H1 (cell line): ENCODE measurements around the gene LYVE1. TPM values are rescaled to one million over a fixed set of nuclear protein-coding genes. Genes with fewer than 3 reads are reported as not detected.

Experiments used
- CTCF ChIA-PET: fragments of 300-600 bp; sonication (Branson Sonifier 250); formaldehyde crosslinking; loops from one replicate; lab custom pipeline; 2021; ENCODE audit not compliant: partially characterized antibody; lab: Charles Lee
- POLR2A ChIA-PET: fragments of 300-600 bp; sonication (Branson Sonifier 250); formaldehyde crosslinking; loops from one replicate; lab custom pipeline; 2021; ENCODE audit warnings: inconsistent platforms; ENCODE audit not compliant: partially characterized antibody; lab: Charles Lee
- DNase-seq, 2 experiments: peaks; one replicate each; pipeline versions ENCODE4 v3.0.0 to v3.0.0-alpha.2; 2010 to 2022; ENCODE audit warnings: low spot score in 2 of 2, low read depth in 1 of 2, mixed read lengths in 1 of 2
- FAIRE-seq: peaks from 2 replicates; lab custom pipeline; 2011; peaks lifted over from hg19 to GRCh38; lab: Jason Lieb, UNC
- H2AFZ ChIP-seq: 2 replicates; pipeline ENCODE4 v1.8.1; 2012; ENCODE audit warnings: low read length, inconsistent platforms
- H2AK5ac ChIP-seq: 2 replicates; pipeline ENCODE4 v1.6.1; 2013; ENCODE audit warnings: low read depth, low read length
- H2BK120ac ChIP-seq: replicated peaks from 2 replicates; pipeline ENCODE3; 2013; ENCODE audit warnings: low read depth, low read length, inconsistent platforms
- H2BK12ac ChIP-seq: 2 replicates; pipeline ENCODE4 v1.6.1; 2013; ENCODE audit warnings: low read depth, low read length
- H2BK15ac ChIP-seq: 2 replicates; pipeline ENCODE4 v1.6.1; 2013; ENCODE audit warnings: low read length
- H2BK20ac ChIP-seq: 2 replicates; pipeline ENCODE4 v1.6.1; 2013; ENCODE audit warnings: low read length
- H2BK5ac ChIP-seq: 2 replicates; pipeline ENCODE4 v1.6.1; 2013; ENCODE audit warnings: low read depth, low read length
- H3K14ac ChIP-seq: 2 replicates; pipeline ENCODE4 v1.6.1; 2013; ENCODE audit warnings: inconsistent platforms; ENCODE audit not compliant: insufficient read length
- H3K18ac ChIP-seq: 2 replicates; pipeline ENCODE4 v1.6.1; 2013; ENCODE audit warnings: low read length; ENCODE audit errors: extremely low read depth
- H3K23ac ChIP-seq: 2 replicates; pipeline ENCODE4 v1.6.1; 2013; ENCODE audit warnings: inconsistent platforms; ENCODE audit not compliant: insufficient read length
- H3K23me2 ChIP-seq: 2 replicates; pipeline ENCODE4 v1.6.1; 2013; ENCODE audit warnings: low read depth, low read length
- H3K27ac ChIP-seq: 2 replicates; pipeline ENCODE4 v1.6.1; 2011; ENCODE audit warnings: low read depth, low read length, inconsistent platforms
- H3K27me3 ChIP-seq, 4 experiments: replicated peaks in 1 of 4; 1 replicate in 1 of 4; 2 replicates in 3 of 4; pipeline versions ENCODE4 v1.6.1 to v1.8.1; 2011 to 2013; ENCODE audit warnings: low read length in 3 of 4, mild to moderate bottlenecking in 3 of 4, inconsistent platforms in 2 of 4, mixed read lengths in 2 of 4, moderate library complexity in 1 of 4; ENCODE audit not compliant: control insufficient read depth in 3 of 4, insufficient read depth in 3 of 4; ENCODE audit errors: extremely low read depth in 1 of 4
- H3K36me3 ChIP-seq, 4 experiments: 2 replicates each; pipeline versions ENCODE4 v1.6.1 to v1.8.1; 2011 to 2013; ENCODE audit warnings: mild to moderate bottlenecking in 4 of 4, low read length in 3 of 4, moderate library complexity in 2 of 4, control low read depth in 1 of 4, inconsistent platforms in 1 of 4; ENCODE audit not compliant: insufficient read depth in 4 of 4, control insufficient read depth in 2 of 4
- H3K4ac ChIP-seq: replicated peaks from 2 replicates; pipeline ENCODE3; 2013; ENCODE audit warnings: low read length, low read depth, mixed read lengths, inconsistent platforms; ENCODE audit not compliant: insufficient read length
- H3K4me1 ChIP-seq, 4 experiments: replicated peaks in 1 of 4; 1 replicate in 1 of 4; 2 replicates in 3 of 4; pipeline versions ENCODE4 v1.6.1 to v1.8.1; 2011 to 2013; ENCODE audit warnings: low read length in 3 of 4, inconsistent platforms in 2 of 4, mixed read lengths in 1 of 4; ENCODE audit not compliant: insufficient read depth in 4 of 4, control insufficient read depth in 3 of 4
- H3K4me2 ChIP-seq, 2 experiments: 2 replicates each; pipeline versions ENCODE4 v1.6.1 to v1.8.1; 2011 to 2013; ENCODE audit warnings: low read depth in 2 of 2, low read length in 2 of 2, control low read depth in 1 of 2, inconsistent platforms in 1 of 2, mild to moderate bottlenecking in 1 of 2; ENCODE audit not compliant: insufficient read depth in 1 of 2
- H3K4me3 ChIP-seq, 4 experiments: fragments of 200-600, 300-600 bp in 1 of 4; sonication (generic), shearing (Covaris generic), sonication (Bioruptor Twin) in 1 of 4; 2 replicates each; pipeline versions ENCODE4 v1.5.1 to v1.8.1; 2011 to 2016; ENCODE audit warnings: low read length in 4 of 4, low read depth in 3 of 4, control low read depth in 2 of 4, inconsistent platforms in 2 of 4, mild to moderate bottlenecking in 2 of 4, mixed read lengths in 1 of 4, moderate library complexity in 1 of 4; ENCODE audit not compliant: insufficient read depth in 2 of 4; ENCODE audit errors: extremely low read depth in 1 of 4
- H3K56ac ChIP-seq: replicated peaks from 2 replicates; pipeline ENCODE3; 2013; ENCODE audit warnings: low read depth, mild to moderate bottlenecking, mixed read lengths, low read length, inconsistent platforms; ENCODE audit not compliant: insufficient read length
- H3K79me1 ChIP-seq: 2 replicates; pipeline ENCODE4 v1.6.1; 2013; ENCODE audit warnings: low read depth, low read length, control low read depth
- H3K79me2 ChIP-seq, 2 experiments: 2 replicates each; pipeline versions ENCODE4 v1.6.1 to v1.8.1; 2012 to 2013; ENCODE audit warnings: low read length in 2 of 2, mild to moderate bottlenecking in 2 of 2, inconsistent platforms in 1 of 2; ENCODE audit not compliant: insufficient read depth in 2 of 2, control insufficient read depth in 1 of 2
- H3K9ac ChIP-seq, 4 experiments: replicated peaks in 1 of 4; 1 replicate in 1 of 4; 2 replicates in 3 of 4; pipeline versions ENCODE4 v1.6.1 to v1.8.1; 2011 to 2013; ENCODE audit warnings: low read depth in 3 of 4, low read length in 3 of 4, control low read depth in 2 of 4, mild to moderate bottlenecking in 2 of 4, moderate library complexity in 2 of 4, inconsistent platforms in 1 of 4; ENCODE audit errors: extremely low read depth in 1 of 4
- H3K9me3 ChIP-seq, 2 experiments: 2 replicates each; pipeline versions ENCODE4 v1.6.1 to v1.8.1; 2012 to 2013; ENCODE audit warnings: mild to moderate bottlenecking in 2 of 2, moderate library complexity in 2 of 2, control low read depth in 1 of 2, inconsistent platforms in 1 of 2, low read depth in 1 of 2, low read length in 1 of 2, mixed read lengths in 1 of 2; ENCODE audit not compliant: insufficient read depth in 2 of 2
- H4K20me1 ChIP-seq, 2 experiments: replicated peaks in 1 of 2; 2 replicates each; pipeline versions ENCODE3 to v1.8.1; 2011 to 2013; ENCODE audit warnings: inconsistent platforms in 2 of 2, low read length in 2 of 2, mild to moderate bottlenecking in 1 of 2; ENCODE audit not compliant: insufficient read depth in 2 of 2, control insufficient read depth in 1 of 2
- H4K5ac ChIP-seq: 2 replicates; pipeline ENCODE4 v1.6.1; 2013; ENCODE audit warnings: low read length, low read depth, mixed read lengths, inconsistent platforms; ENCODE audit not compliant: insufficient read length
- H4K8ac ChIP-seq: 2 replicates; pipeline ENCODE4 v1.8.0; 2013; ENCODE audit warnings: mild to moderate bottlenecking, moderate library complexity, low read length, inconsistent platforms; ENCODE audit not compliant: insufficient read depth; ENCODE audit errors: extremely low read depth
- H4K91ac ChIP-seq: replicated peaks from 2 replicates; pipeline ENCODE3; 2013; ENCODE audit warnings: low read length, mixed read lengths, inconsistent platforms; ENCODE audit not compliant: insufficient read length
- TBP ChIP-seq: IDR thresholded peaks from 2 replicates; pipeline ENCODE4 v1.6.1; 2011; ENCODE audit warnings: low read depth, low read length, improper control_type of control experiment
- WGBS, 2 experiments: shearing (Covaris generic) in 1 of 2; methylation state at CpG; one replicate each; pipeline versions ENCODE4 v1.1.6 to v1.1.7; 2013 to 2015; ENCODE audit warnings: low lambda C conversion rate in 2 of 2, mixed read lengths in 2 of 2, inconsistent platforms in 1 of 2, low coverage in 1 of 2, missing lambda C conversion rate in 1 of 2; ENCODE audit not compliant: insufficient replicate concordance in 2 of 2, insufficient coverage in 1 of 2, insufficient read length in 1 of 2; ENCODE audit errors: extremely low coverage in 1 of 2, missing lambda C conversion rate in 1 of 2; 5-methylcytosine and 5-hydroxymethylcytosine counted together
- polyA plus RNA-seq, 7 experiments: library from polyadenylated mRNA; depleted of rRNA in 3 of 7; stranded (reverse) in 5 of 7; unstranded in 2 of 7; fragments of >200 nt in 5 of 7; fragments of 200-250 nt in 2 of 7; gene quantifications; 1 replicate in 5 of 7; 2 replicates in 1 of 7; 4 replicates in 1 of 7; pipeline versions ENCODE4 v1.2.1 to v1.2.3, GENCODE V29; 2011 to 2013; ENCODE audit warnings: missing spikeins in 2 of 7, mixed read lengths in 2 of 7
- total RNA-seq: library from RNA; stranded (reverse); fragmentation: NEBNext Ultra II Directional; extraction: Animal tissue kit (Norgen Biotek cat#: 25700); gene quantifications from 2 replicates; pipeline ENCODE4 v1.2.1, GENCODE V29; 2021

The LYVE1 gene
- total and polyA plus RNA-seq, 2 of the 8 experiments (the other 6 are each of a cell fraction or from before 2014, with no cell fraction given), result 0.09 TPM; not detected in 1

GRCh38 chr11:10587995-10588394 is 19.5 kb upstream of the LYVE1 start:
- POLR2A ChIA-PET, result no interaction called here
- no peaks in the 10 kb centered on the region for H3K79me1 ChIP-seq
- H3K36me3 ChIP-seq, result no peaks in the 10 kb centered on the region
- H3K9ac ChIP-seq, result no peak overlapping the region
- no peak overlapping the region for H4K5ac ChIP-seq
- no peak overlapping the region for H4K8ac ChIP-seq
- no peak overlapping the region for H3K4me3 ChIP-seq
- H3K9me3 ChIP-seq, result no peaks in the 10 kb centered on the region
- H3K4me1 ChIP-seq, result no peaks in the 10 kb centered on the region
- no peak overlapping the region for H2BK120ac ChIP-seq
- no peak overlapping the region for H3K27ac ChIP-seq
- no peak overlapping the region for H2AFZ ChIP-seq
- H4K91ac ChIP-seq, result no peak overlapping the region
- no peaks in the 10 kb centered on the region for H4K20me1 ChIP-seq
- no peak overlapping the region for H2BK5ac ChIP-seq
- H3K56ac ChIP-seq, result no peak overlapping the region
- no peak overlapping the region for H2BK15ac ChIP-seq
- DNase-seq (no peak), FAIRE-seq (no peak)
- no peak overlapping the region for H3K18ac ChIP-seq
- no peaks in the 10 kb centered on the region for H3K79me2 ChIP-seq
- H3K4ac ChIP-seq, result no peak overlapping the region
- H2AK5ac ChIP-seq, result no peak overlapping the region
- H2BK12ac ChIP-seq, result no peak overlapping the region
- no peak overlapping the region for H3K4me2 ChIP-seq
- WGBS, 2 experiments, result 92% methylated on average over 3 of the region's 3 CpGs; no CpG with 5 or more reads in 1 of the 2 experiments
- no peak overlapping the region for H3K23ac ChIP-seq
- H3K23me2 ChIP-seq, result peaks cover 2% of the 10 kb centered on the region; the same call in 1 of the 2 replicates
- H3K14ac ChIP-seq, result no peak overlapping the region
- H2BK20ac ChIP-seq, result no peak overlapping the region
- TF ChIP-seq TBP, result no peak
- no peaks in the 10 kb centered on the region for H3K27me3 ChIP-seq
- CTCF ChIA-PET, result interaction anchor here (0.7 to 2.0 kb wide), 5 partner anchors 10 to 148 kb away, joined by 3 to 9 read pairs (median 5); no protein-coding TSS in a partner anchor
